B cell (primary cell): ENCODE results near the gene CBR4. TPM values are rescaled to one million over a fixed set of nuclear protein-coding genes. Genes with fewer than 3 reads are reported as not detected.
A peak's percentile ranks its signal among the peaks of the same experiment; 100 is the strongest.

Source experiments
- ATAC-seq: fragments of 200-7000 bp; cut with Tn5 transposase; one replicate; pipeline ENCODE4 v1.10.0; 2021; ENCODE audit warnings: low read depth, mild to moderate bottlenecking, moderate number of reproducible peaks, moderate library complexity
- CTCF ChIA-PET: fragments of 350-600 bp; sonication (Branson Sonifier 250); formaldehyde crosslinking; loops from one replicate; lab custom pipeline; 2021; ENCODE audit warnings: antibody characterized with exemption, inconsistent platforms; lab: Charles Lee
- POLR2A ChIA-PET: fragments of 350-600 bp; sonication (Branson Sonifier 250); formaldehyde crosslinking; loops from one replicate; lab custom pipeline; 2021; ENCODE audit warnings: antibody characterized with exemption; lab: Charles Lee
- DNase-seq: peaks from one replicate; pipeline ENCODE4 v3.0.0; 2013
- H2AFZ ChIP-seq: 2 replicates; pipeline ENCODE4 v1.6.1; 2012; ENCODE audit warnings: mild to moderate bottlenecking, low read depth, low read length; ENCODE audit not compliant: insufficient read depth, poor library complexity, severe bottlenecking
- H3K27ac ChIP-seq, 2 donors: 1 replicate in 1 of 2; 2 replicates in 1 of 2; pipeline ENCODE4 v1.5.1; 2012 to 2013; ENCODE audit warnings: low read length in 2 of 2, mild to moderate bottlenecking in 2 of 2, moderate library complexity in 1 of 2
- H3K27me3 ChIP-seq, 4 experiments: fragments of 200-600 bp in 1 of 4; sonication (generic) in 1 of 4; replicated peaks in 1 of 4; 1 replicate in 2 of 4; 2 replicates in 2 of 4; pipeline versions ENCODE4 v1.6.1 to v1.7.0; 2013 to 2016; ENCODE audit warnings: low read length in 3 of 4, mild to moderate bottlenecking in 2 of 4, mixed read lengths in 1 of 4, moderate library complexity in 1 of 4; ENCODE audit not compliant: insufficient read depth in 4 of 4, control insufficient read depth in 3 of 4; ENCODE audit errors: control extremely low read depth in 1 of 4
- H3K36me3 ChIP-seq, 2 experiments: replicated peaks in 1 of 2; 1 replicate in 1 of 2; 2 replicates in 1 of 2; pipeline versions ENCODE4 v1.6.1 to v1.7.1; 2013; ENCODE audit warnings: low read length in 1 of 2; ENCODE audit not compliant: insufficient read depth in 2 of 2, control insufficient read depth in 1 of 2; ENCODE audit errors: control extremely low read depth in 1 of 2, extremely low read depth in 1 of 2
- H3K4me1 ChIP-seq, 2 donors: fragments of 200-600 bp in 1 of 2; sonication (generic) in 1 of 2; 1 replicate in 1 of 2; 2 replicates in 1 of 2; pipeline versions ENCODE4 v1.5.1 to v1.6.1; 2013 to 2017; ENCODE audit warnings: low read length in 2 of 2; ENCODE audit not compliant: control insufficient read depth in 2 of 2, insufficient read depth in 2 of 2
- H3K4me2 ChIP-seq: replicated peaks from 2 replicates; pipeline ENCODE3; 2012; ENCODE audit warnings: mild to moderate bottlenecking, low read depth, low read length; ENCODE audit not compliant: poor library complexity, severe bottlenecking
- H3K4me3 ChIP-seq, 5 experiments: fragments of 200-600 bp in 1 of 5; sonication (generic) in 1 of 5; 1 replicate in 3 of 5; 2 replicates in 2 of 5; pipeline versions ENCODE4 v1.5.1 to v1.7.0; 2011 to 2016; ENCODE audit warnings: low read length in 4 of 5, mild to moderate bottlenecking in 4 of 5, low read depth in 2 of 5, control low read depth in 1 of 5, moderate library complexity in 1 of 5; ENCODE audit not compliant: insufficient read depth in 1 of 5; ENCODE audit errors: control extremely low read depth in 1 of 5, extremely low read depth in 1 of 5
- H3K79me2 ChIP-seq: fragments of 200-600 bp; sonication (generic); one replicate; pipeline ENCODE4 v1.6.0; 2016; ENCODE audit warnings: low read length; ENCODE audit not compliant: control insufficient read depth, insufficient read depth
- H3K9ac ChIP-seq: fragments of 200-600 bp; sonication (generic); 2 replicates; pipeline ENCODE4 v1.6.1; 2017; ENCODE audit warnings: mild to moderate bottlenecking, low read length, moderate library complexity
- H3K9me3 ChIP-seq, 3 donors: one replicate each; pipeline versions ENCODE4 v1.6.1 to v1.7.1; 2013; ENCODE audit warnings: low read length in 2 of 3; ENCODE audit not compliant: control insufficient read depth in 2 of 3, insufficient read depth in 1 of 3; ENCODE audit errors: control extremely low read depth in 1 of 3
- H4K20me1 ChIP-seq: 2 replicates; pipeline ENCODE4 v1.6.0; 2012; ENCODE audit warnings: mild to moderate bottlenecking, low read length; ENCODE audit not compliant: insufficient read depth, control insufficient read depth, poor library complexity, severe bottlenecking
- H3K27ac Mint-ChIP-seq: one replicate; pipeline ENCODE4 v1.8.0; 2021; ENCODE audit warnings: mixed read lengths
- H3K27me3 Mint-ChIP-seq: one replicate; pipeline ENCODE4 v1.8.0; 2021; ENCODE audit warnings: mixed read lengths
- H3K4me1 Mint-ChIP-seq: one replicate; pipeline ENCODE4 v1.8.0; 2021; ENCODE audit warnings: mixed read lengths
- H3K4me3 Mint-ChIP-seq: one replicate; pipeline ENCODE4 v1.8.0; 2021; ENCODE audit warnings: mixed read lengths
- H3K9me3 Mint-ChIP-seq: one replicate; pipeline ENCODE4 v1.8.0; 2022; ENCODE audit warnings: mixed read lengths; ENCODE audit not compliant: insufficient read depth
- CTCF ChIP-seq: fragments of 200-600 bp; IDR thresholded peaks from one replicate; pipeline ENCODE4 v1.8.0; 2022; ENCODE audit warnings: antibody characterized with exemption, mild to moderate bottlenecking
- EZH2 ChIP-seq: IDR thresholded peaks from 2 replicates; pipeline ENCODE4 v1.6.1; 2012; ENCODE audit warnings: borderline replicate concordance, low read depth, mild to moderate bottlenecking, moderate library complexity, low read length; ENCODE audit not compliant: insufficient read depth, poor library complexity, severe bottlenecking
- WGBS: methylation state at CpG from one replicate; pipeline ENCODE4 v1.1.5; 2013; ENCODE audit warnings: missing lambda C conversion rate; ENCODE audit not compliant: insufficient coverage; 5-methylcytosine and 5-hydroxymethylcytosine counted together
- intact Hi-C: fragments of 100-400 bp; cut with micrococcal nuclease; formaldehyde crosslinking; loops from one replicate; pipeline ENCODE4 v1.10.0; 2022
- polyA plus RNA-seq: library from polyadenylated mRNA; depleted of rRNA; stranded (reverse); fragments of >200 nt; gene quantifications from 2 replicates; pipeline ENCODE4 v1.2.3, GENCODE V29; 2012
- total RNA-seq, 2 donors: library from RNA; stranded (reverse); fragments of 120-200 nt in 1 of 2; gene quantifications; 1 replicate in 1 of 2; 2 replicates in 1 of 2; pipeline versions ENCODE4 v1.2.3 to v1.2.4, GENCODE V29; 2013 to 2022

Gene CBR4
- total and polyA plus RNA-seq, 2 donors (not counting 1 experiment from before 2014, with no cell fraction given) = 7.9 to 32.1 TPM

GRCh38 chr4:169024762-169025161 lies 14.7 kb upstream of the CBR4 start:
- no peaks in the 10 kb centered on the region for H3K27me3 ChIP-seq
- H3K9me3 ChIP-seq = no peaks in the 10 kb centered on the region
- Mint-ChIP-seq H3K4me1 (no peaks in the 10 kb centered on the region), H3K27ac (no peak overlapping the region), H3K9me3 (no peaks in the 10 kb centered on the region), H3K27me3 (peaks cover 4% of the 10 kb centered on the region), H3K4me3 (no peak overlapping the region)
- peak; percentile 21 for DNase-seq
- POLR2A ChIA-PET = no interaction called here
- H3K9ac ChIP-seq = no peak overlapping the region
- intact Hi-C loops = loop anchor here (1.0 kb wide), 1 partner anchor 462 kb away; no protein-coding TSS in a partner anchor
- H3K4me1 ChIP-seq = no peaks in the 10 kb centered on the region
- H3K4me3 ChIP-seq = no peak overlapping the region
- no peaks in the 10 kb centered on the region for H3K36me3 ChIP-seq
- no CpG with 5 or more reads among the region's 2 CpGs for WGBS
- ATAC-seq = peak; percentile 36
- peak; percentile 41 for TF ChIP-seq CTCF
- no peak for TF ChIP-seq EZH2
- no peak overlapping the region for H3K27ac ChIP-seq
- H2AFZ ChIP-seq = no peak overlapping the region
- H3K79me2 ChIP-seq = no peaks in the 10 kb centered on the region
- no peak overlapping the region for H3K4me2 ChIP-seq
- H4K20me1 ChIP-seq = no peaks in the 10 kb centered on the region
- CTCF ChIA-PET = interaction anchor here (1.0 to 2.5 kb wide), 5 partner anchors 102 to 469 kb away, joined by 3 to 11 read pairs (median 3); no protein-coding TSS in a partner anchor

DNA sequence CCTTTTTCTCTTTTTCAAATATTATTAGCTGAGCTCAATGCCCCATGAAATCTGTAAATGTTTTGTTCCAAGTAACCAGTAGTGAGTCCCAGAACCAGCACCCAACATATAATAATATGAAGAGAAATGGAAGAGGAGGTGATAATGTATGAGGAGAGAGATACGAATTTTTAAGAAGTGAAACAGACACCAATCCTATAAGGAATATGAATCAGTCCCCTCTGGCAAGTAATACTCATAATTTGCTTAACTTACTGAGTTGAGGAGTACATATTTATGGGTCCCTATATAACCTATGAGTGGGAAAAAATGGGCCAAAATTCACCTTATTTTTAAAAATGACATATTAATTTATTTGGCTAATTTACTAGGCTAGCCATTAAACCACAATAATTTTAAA lies 8.4 kb upstream of the CBR4 start:
- Histone ChIP-seq H3K4me2 (no peak overlapping the region), H3K27me3 (no peaks in the 10 kb centered on the region), H3K36me3 (no peaks in the 10 kb centered on the region), H2AFZ (no peak overlapping the region), H3K9ac (no peak overlapping the region), H3K4me3 (no peak overlapping the region), H3K4me1 (no peaks in the 10 kb centered on the region), H3K9me3 (no peaks in the 10 kb centered on the region), H3K27ac (no peak overlapping the region), H4K20me1 (no peaks in the 10 kb centered on the region), H3K79me2 (no peaks in the 10 kb centered on the region)
- WGBS = no CpG with 5 or more reads among the region's 1 CpG
- ATAC-seq (no peak), DNase-seq (no peak)
- ChIA-PET POLR2A (no interaction called here), CTCF (no interaction called here)
- no peaks in the 10 kb centered on the region for H3K9me3 Mint-ChIP-seq
- intact Hi-C loops = no loop called here
- H3K27ac Mint-ChIP-seq = no peak overlapping the region
- H3K4me1 Mint-ChIP-seq = no peaks in the 10 kb centered on the region
- peaks cover 4% of the 10 kb centered on the region for H3K27me3 Mint-ChIP-seq
- no peak overlapping the region for H3K4me3 Mint-ChIP-seq
- no peak for TF ChIP-seq EZH2
- TF ChIP-seq CTCF = no peak
